Measurements from ENCODE around the gene CLDN14.

- TF ChIP-seq GATA2 (IDR thresholded peaks at IDR 0.05; ENCODE audit: low read depth, low read length), result no peak
- TF ChIP-seq GATA3 (IDR thresholded peaks at IDR 0.05; ENCODE audit: low read depth, low read length), result no peak
Observed at GRCh38 chr21:36478207-36478701, 1.7 kb downstream of the CLDN14 start.

All from SH-SY5Y (cell line).